MM.1S (cell line): Measurements from ENCODE around the gene CEP350.

Experiments
- DNase-seq: peaks from one replicate; pipeline ENCODE4 v3.0.0-alpha.2; 2015
- H2AFZ ChIP-seq: fragments of 300-600 bp; sonication (generic); 2 replicates; pipeline ENCODE4 v1.6.0; 2016; ENCODE audit warnings: antibody characterized with exemption, low read length
- H3F3A ChIP-seq: fragments of 300-600 bp; sonication (generic); 2 replicates; pipeline ENCODE4 v1.6.1; 2016; ENCODE audit warnings: mild to moderate bottlenecking, antibody characterized with exemption, low read length, moderate library complexity, mixed read lengths; ENCODE audit not compliant: insufficient read depth
- H3K27ac ChIP-seq: fragments of 300-600 bp; sonication (generic); 2 replicates; pipeline ENCODE4 v1.5.1; 2016; ENCODE audit warnings: mild to moderate bottlenecking, low read length
- H3K27me3 ChIP-seq: fragments of 300-600 bp; sonication (generic); replicated peaks from 2 replicates; pipeline ENCODE4 v1.6.0; 2016; ENCODE audit warnings: low read length; ENCODE audit not compliant: insufficient read depth
- H3K36me3 ChIP-seq: fragments of 300-600 bp; sonication (generic); replicated peaks from 2 replicates; pipeline ENCODE4 v1.6.1; 2016; ENCODE audit warnings: mild to moderate bottlenecking, low read length, mixed read lengths; ENCODE audit not compliant: insufficient read depth
- H3K4me1 ChIP-seq: fragments of 300-600 bp; sonication (generic); 2 replicates; pipeline ENCODE4 v1.6.1; 2016; ENCODE audit warnings: low read length, mixed read lengths
- H3K4me2 ChIP-seq: fragments of 300-600 bp; sonication (generic); 2 replicates; pipeline ENCODE4 v1.6.0; 2016; ENCODE audit warnings: low read depth, low read length
- H3K4me3 ChIP-seq: fragments of 300-600 bp; sonication (generic); 2 replicates; pipeline ENCODE4 v1.5.1; 2016; ENCODE audit warnings: low read length, mixed read lengths
- H3K79me2 ChIP-seq: fragments of 300-600 bp; sonication (generic); 2 replicates; pipeline ENCODE4 v1.6.1; 2016; ENCODE audit warnings: mixed run types, low read length, mixed read lengths
- H3K9ac ChIP-seq: fragments of 300-600 bp; sonication (generic); 2 replicates; pipeline ENCODE4 v1.6.1; 2016; ENCODE audit warnings: low read length, mixed read lengths
- H3K9me2 ChIP-seq: fragments of 300-600 bp; sonication (generic); replicated peaks from 2 replicates; pipeline ENCODE4 v1.6.1; 2016; ENCODE audit warnings: mild to moderate bottlenecking, low read length, mixed read lengths; ENCODE audit not compliant: insufficient read depth
- H3K9me3 ChIP-seq: fragments of 300-600 bp; sonication (generic); replicated peaks from 2 replicates; pipeline ENCODE4 v1.6.1; 2016; ENCODE audit warnings: mild to moderate bottlenecking, low read length, mixed read lengths; ENCODE audit not compliant: insufficient read depth
- H4K20me1 ChIP-seq: fragments of 300-600 bp; sonication (generic); 2 replicates; pipeline ENCODE4 v1.6.1; 2016; ENCODE audit warnings: mild to moderate bottlenecking, low read length, moderate library complexity, mixed read lengths; ENCODE audit not compliant: insufficient read depth
- EZH2 ChIP-seq: fragments of 300-600 bp; sonication (generic); optimal IDR thresholded peaks from 2 replicates; pipeline ENCODE3; 2017; ENCODE audit warnings: low read depth, mild to moderate bottlenecking, antibody characterized with exemption, low read length, mixed read lengths
- EZH2phosphoT487 ChIP-seq: fragments of 300-600 bp; sonication (generic); IDR thresholded peaks from 2 replicates; pipeline ENCODE4 v1.6.1; 2018; ENCODE audit warnings: antibody characterized with exemption, low read length
- TF ChIP-seq, protein P1 (sequence below): fragments of 300-600 bp; sonication (generic); IDR thresholded peaks from 2 replicates; pipeline ENCODE4 v1.5.1; 2016; ENCODE audit warnings: antibody characterized with exemption, low read length, mixed read lengths

Gene CEP350

DNA sequence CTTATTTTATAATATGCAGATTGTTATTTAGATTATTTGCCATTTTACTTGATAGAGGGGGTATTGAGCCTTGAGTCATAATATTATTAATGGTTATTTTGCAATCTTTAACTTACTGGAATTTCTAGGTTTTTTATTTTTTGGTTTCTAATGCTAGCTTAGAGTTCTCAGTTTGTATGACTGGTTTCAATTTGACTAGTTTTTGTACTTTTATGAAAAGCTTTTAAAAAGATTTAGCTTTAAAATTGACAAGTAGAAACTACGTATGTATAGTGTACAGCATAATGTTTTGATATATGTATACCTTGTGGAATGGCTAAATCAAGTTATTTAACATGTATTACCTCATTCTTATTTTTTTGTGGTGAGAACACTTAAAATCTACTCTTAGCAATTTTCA lies 41.5 kb downstream of the CEP350 start:
- no peak for DNase-seq
- Histone ChIP-seq H3F3A (no peaks in the 10 kb centered on the region), H3K4me1 (peaks cover 21% of the 10 kb centered on the region), H4K20me1 (no peaks in the 10 kb centered on the region), H3K27ac (no peak overlapping the region), H3K9me2 (no peaks in the 10 kb centered on the region), H3K4me2 (no peak overlapping the region), H3K27me3 (no peaks in the 10 kb centered on the region), H3K4me3 (no peak overlapping the region), H3K9me3 (no peaks in the 10 kb centered on the region), H3K79me2 (peaks cover 43% of the 10 kb centered on the region), H3K36me3 (peaks cover 4% of the 10 kb centered on the region; the same call in 1 of the 2 replicates), H2AFZ (no peak overlapping the region), H3K9ac (no peak overlapping the region)
- TF ChIP-seq EZH2phosphoT487 (no peak), EZH2 (no peak)
- TF ChIP-seq, protein P1, sequence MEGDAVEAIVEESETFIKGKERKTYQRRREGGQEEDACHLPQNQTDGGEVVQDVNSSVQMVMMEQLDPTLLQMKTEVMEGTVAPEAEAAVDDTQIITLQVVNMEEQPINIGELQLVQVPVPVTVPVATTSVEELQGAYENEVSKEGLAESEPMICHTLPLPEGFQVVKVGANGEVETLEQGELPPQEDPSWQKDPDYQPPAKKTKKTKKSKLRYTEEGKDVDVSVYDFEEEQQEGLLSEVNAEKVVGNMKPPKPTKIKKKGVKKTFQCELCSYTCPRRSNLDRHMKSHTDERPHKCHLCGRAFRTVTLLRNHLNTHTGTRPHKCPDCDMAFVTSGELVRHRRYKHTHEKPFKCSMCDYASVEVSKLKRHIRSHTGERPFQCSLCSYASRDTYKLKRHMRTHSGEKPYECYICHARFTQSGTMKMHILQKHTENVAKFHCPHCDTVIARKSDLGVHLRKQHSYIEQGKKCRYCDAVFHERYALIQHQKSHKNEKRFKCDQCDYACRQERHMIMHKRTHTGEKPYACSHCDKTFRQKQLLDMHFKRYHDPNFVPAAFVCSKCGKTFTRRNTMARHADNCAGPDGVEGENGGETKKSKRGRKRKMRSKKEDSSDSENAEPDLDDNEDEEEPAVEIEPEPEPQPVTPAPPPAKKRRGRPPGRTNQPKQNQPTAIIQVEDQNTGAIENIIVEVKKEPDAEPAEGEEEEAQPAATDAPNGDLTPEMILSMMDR, result no peak

DNA sequence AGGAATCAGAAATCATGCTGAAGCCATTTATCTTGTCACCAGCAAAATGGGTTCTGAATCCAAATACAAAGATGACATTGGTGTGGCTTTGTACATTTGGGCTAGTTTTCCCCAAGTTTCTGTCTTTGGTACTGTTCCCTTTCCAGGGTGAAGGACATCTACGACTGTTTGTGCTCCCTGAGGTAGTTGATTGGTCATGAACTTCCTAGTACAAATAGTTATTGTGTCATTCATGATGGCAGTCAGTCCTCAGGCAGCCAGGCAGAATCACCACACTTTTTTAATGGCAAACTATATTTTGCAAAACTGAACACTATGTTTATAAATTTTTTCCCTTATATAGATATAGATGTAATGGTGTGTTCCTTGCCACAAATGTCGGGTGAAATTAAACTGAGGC lies 46.0 kb downstream of the CEP350 start:
- no peak for DNase-seq

DNA sequence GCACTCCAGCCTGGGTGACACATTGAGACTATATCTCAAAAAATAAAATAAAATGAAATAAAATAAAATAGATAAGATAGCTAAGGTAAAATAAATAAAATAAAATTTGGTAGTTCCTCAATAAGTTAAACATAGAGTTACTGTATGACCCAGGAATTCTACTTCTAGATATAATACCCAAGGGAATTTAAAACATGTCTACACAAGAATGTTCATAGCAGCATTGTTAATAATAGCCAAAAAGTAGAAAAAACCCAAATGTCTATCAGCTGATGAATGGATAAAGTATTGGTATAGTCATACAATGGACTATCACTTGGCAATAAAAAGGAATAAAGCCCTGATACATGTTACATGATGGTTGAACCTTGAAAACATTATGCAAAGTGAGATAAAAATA lies 47.8 kb downstream of the CEP350 start:
- Histone ChIP-seq H3K4me2 (peak overlapping the region; percentile 79), H3K9me3 (no peaks in the 10 kb centered on the region), H3K9ac (peak overlapping the region; percentile 3; the same call in 1 of the 2 replicates), H3K4me3 (peak overlapping the region; percentile 29), H2AFZ (no peak overlapping the region), H4K20me1 (no peaks in the 10 kb centered on the region), H3K36me3 (no peaks in the 10 kb centered on the region; the same call in 1 of the 2 replicates), H3K9me2 (no peaks in the 10 kb centered on the region), H3K4me1 (peaks cover 63% of the 10 kb centered on the region), H3F3A (peaks cover 41% of the 10 kb centered on the region), H3K27me3 (no peaks in the 10 kb centered on the region), H3K79me2 (peaks cover 65% of the 10 kb centered on the region), H3K27ac (peak overlapping the region; percentile 81)
- no peak for DNase-seq
- TF ChIP-seq EZH2 (no peak), EZH2phosphoT487 (no peak)
- TF ChIP-seq, protein P1, result no peak

More for the DNA sequence above, 46.0 kb downstream of the CEP350 start:
- no peaks in the 10 kb centered on the region for H3K9me3 ChIP-seq
- H3K4me1 ChIP-seq, result peaks cover 58% of the 10 kb centered on the region
- no peak overlapping the region for H2AFZ ChIP-seq
- H3K36me3 ChIP-seq, result peaks cover 4% of the 10 kb centered on the region; the same call in 1 of the 2 replicates
- H3K4me2 ChIP-seq, result no peak overlapping the region
- no peak overlapping the region for H3K9ac ChIP-seq
- TF ChIP-seq, protein P1, result no peak
- peaks cover 41% of the 10 kb centered on the region for H3F3A ChIP-seq
- no peak overlapping the region; the same call in 1 of the 2 replicates for H3K27ac ChIP-seq
- no peaks in the 10 kb centered on the region for H3K9me2 ChIP-seq
- no peak overlapping the region for H3K4me3 ChIP-seq
- H3K79me2 ChIP-seq, result peaks cover 56% of the 10 kb centered on the region
- H4K20me1 ChIP-seq, result no peaks in the 10 kb centered on the region
- no peaks in the 10 kb centered on the region for H3K27me3 ChIP-seq
